GM18858 (cell line): ENCODE results near the gene ZNF35.
A peak's percentile ranks its signal among the peaks of the same experiment; 100 is the strongest.

Experiments used
- ATAC-seq: cut with Tn5 transposase; IDR thresholded peaks from one replicate; pipeline ENCODE4 v1.9.1; 2021; ENCODE audit not compliant: unreplicated experiment

ZNF35 gene

DNA sequence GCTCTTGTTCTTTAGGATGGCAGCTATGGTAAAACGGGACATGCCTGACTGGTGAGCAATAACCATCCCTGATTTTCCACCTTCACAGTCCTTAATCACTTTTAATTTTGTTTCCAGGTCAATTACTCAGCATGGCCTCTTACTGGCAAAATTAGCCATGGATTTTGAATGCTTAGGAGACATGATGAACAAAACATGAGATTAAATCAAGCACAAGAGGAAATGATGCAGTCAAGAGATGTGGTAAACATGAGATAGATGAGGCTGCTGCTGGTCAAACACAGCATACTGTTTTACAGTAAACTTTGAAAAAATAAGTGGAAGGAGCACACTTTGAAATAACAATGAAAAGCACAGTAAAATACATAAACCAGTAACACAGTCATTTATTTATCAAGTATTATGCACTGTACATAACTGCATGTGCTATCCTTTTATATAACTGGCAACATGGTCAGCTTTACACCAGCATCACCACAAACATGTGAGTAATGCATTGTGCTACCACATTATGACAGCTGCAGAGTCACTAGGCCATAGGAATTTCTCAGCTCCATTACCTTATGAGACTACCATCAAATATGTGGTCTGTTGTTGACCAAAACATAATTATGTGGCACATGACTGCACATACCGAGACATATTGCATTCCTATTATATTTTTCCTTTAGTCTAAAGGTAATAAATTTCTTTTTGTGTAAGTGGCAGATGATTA is 33.8 kb downstream of the ZNF35 start:
- no peak for ATAC-seq

DNA sequence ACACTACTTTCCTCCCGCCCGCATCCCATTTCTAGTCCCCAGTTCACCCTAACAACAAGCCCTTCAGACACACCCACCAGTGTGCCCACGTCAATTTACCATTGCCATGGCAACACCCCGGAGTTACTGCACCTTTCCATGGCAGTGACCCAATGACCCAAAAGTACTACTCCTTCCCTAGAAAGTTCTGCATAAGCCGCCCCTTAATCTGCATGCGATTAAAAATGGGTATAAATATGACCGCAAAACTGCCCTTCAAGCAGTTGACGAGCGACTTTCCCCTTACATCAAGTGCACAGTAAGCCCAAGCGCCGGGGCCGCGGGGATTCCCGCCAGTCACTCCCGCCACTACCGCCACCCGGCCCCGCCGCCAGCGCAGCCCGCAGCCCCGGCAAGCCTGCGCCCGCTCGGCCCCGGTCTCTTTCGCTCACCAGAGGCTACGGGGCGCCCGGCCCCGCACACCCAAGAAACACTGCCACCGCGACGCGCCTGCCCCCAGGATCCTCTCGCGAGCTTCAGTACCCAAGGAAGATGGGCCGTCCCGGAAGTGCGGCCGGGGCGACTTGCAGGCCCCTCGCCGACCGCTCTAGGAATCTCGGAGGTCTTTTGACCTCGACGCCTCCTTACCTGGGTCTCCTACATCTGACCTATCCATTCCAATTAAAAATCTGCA is 36.7 kb downstream of the ZNF35 start:
- ATAC-seq: peak; percentile 62

GRCh38 chr3:44687898-44688297 is 39.4 kb downstream of the ZNF35 start:
- ATAC-seq: no peak
